Tibial nerve (tissue), 4 donors: Measurements from ENCODE around the gene TRIM65. TPM values are rescaled to one million over a fixed set of nuclear protein-coding genes. Genes with fewer than 3 reads are reported as not detected.

Experiments used
- DNase-seq, 2 donors: peaks; one replicate each; pipeline ENCODE4 v3.0.0-alpha.2; 2019; ENCODE audit warnings: low spot score in 2 of 2
- H3K27ac ChIP-seq, 4 donors: fragments of 200-600 bp; sonication (generic) in 3 of 4; one replicate each; pipeline ENCODE4 v1.5.1; 2017 to 2019; ENCODE audit warnings: mild to moderate bottlenecking in 1 of 4
- H3K27me3 ChIP-seq, 2 donors: fragments of 200-600 bp; sonication (generic) in 1 of 2; one replicate each; pipeline versions ENCODE4 v1.5.1 to v1.6.0; 2017 to 2019
- H3K36me3 ChIP-seq, 3 donors: fragments of 200-600 bp; sonication (generic); one replicate each; pipeline ENCODE4 v1.5.1; 2018 to 2019
- H3K4me1 ChIP-seq, 4 donors: fragments of 200-600 bp; sonication (generic) in 3 of 4; one replicate each; pipeline ENCODE4 v1.5.1; 2017 to 2019
- H3K4me3 ChIP-seq, 4 donors: fragments of 200-600 bp; sonication (generic) in 3 of 4; one replicate each; pipeline ENCODE4 v1.5.1; 2017 to 2019; ENCODE audit warnings: mild to moderate bottlenecking in 1 of 4, moderate library complexity in 1 of 4
- H3K9me3 ChIP-seq, 4 donors: fragments of 200-600 bp; sonication (generic) in 3 of 4; one replicate each; pipeline ENCODE4 v1.5.1; 2017 to 2019
- EP300 ChIP-seq, 2 donors: sonication (generic); formaldehyde crosslinking; IDR thresholded peaks; one replicate each; pipeline ENCODE4 v1.6.1; 2017; ENCODE audit warnings: antibody characterized with exemption in 2 of 2, mild to moderate bottlenecking in 1 of 2
- POLR2A ChIP-seq, 2 donors: fragments of 450-650 bp; IDR thresholded peaks; one replicate each; pipeline ENCODE4 v1.6.1; 2017; ENCODE audit warnings: antibody characterized with exemption in 2 of 2, mild to moderate bottlenecking in 2 of 2, moderate library complexity in 2 of 2
- WGBS, 2 donors: methylation state at CpG; one replicate each; pipeline ENCODE4 v1.1.5; 2018; 5-methylcytosine and 5-hydroxymethylcytosine counted together
- total RNA-seq, 4 donors: library from RNA; depleted of rRNA; stranded (reverse); fragments of >200 nt; gene quantifications; one replicate each; pipeline ENCODE4 v1.1.0, GENCODE V29; 2016
- TF ChIP-seq, protein P1 (sequence below), 5 experiments: fragments of 200-600 bp in 3 of 5; fragments of 450-650 bp in 2 of 5; sonication (generic) in 3 of 5; IDR thresholded peaks; one replicate each; pipeline ENCODE4 v1.5.1; 2016 to 2019; ENCODE audit warnings: antibody characterized with exemption in 5 of 5, mild to moderate bottlenecking in 3 of 5, moderate library complexity in 2 of 5

The TRIM65 gene
- total RNA-seq, 4 donors from 2014 or later, result 40.2 to 68.1 (median 41.5) TPM

GRCh38 chr17:75904749-75905521 lies 8.2 kb upstream of the TRIM65 start, which contains the start of gene MRPL38:
MRPL38 (minus strand) TSS chr17:75904884; CDS start chr17:75904875, 9 bp downstream.
- peaks cover 0 to 34% (median 2%) of the 10 kb centered on the region in 3 donors for H3K36me3 ChIP-seq
- H3K27me3 ChIP-seq, result no peaks in the 10 kb centered on the region
- peaks cover 0 to 29% (median 10%) of the 10 kb centered on the region in 4 donors for H3K4me1 ChIP-seq
- no peaks in the 10 kb centered on the region for H3K9me3 ChIP-seq
- peak; percentile 78 for DNase-seq
- H3K4me3 ChIP-seq, result peak within 1 kb of the TSS; percentile 63 to 84 (median 79)
- TF ChIP-seq EP300 (IDR thresholded peaks at IDR 0.05) (peak; percentile 67 to 88), POLR2A (IDR thresholded peaks at IDR 0.05) (peak; percentile 35 to 80)
- TF ChIP-seq, protein P1, sequence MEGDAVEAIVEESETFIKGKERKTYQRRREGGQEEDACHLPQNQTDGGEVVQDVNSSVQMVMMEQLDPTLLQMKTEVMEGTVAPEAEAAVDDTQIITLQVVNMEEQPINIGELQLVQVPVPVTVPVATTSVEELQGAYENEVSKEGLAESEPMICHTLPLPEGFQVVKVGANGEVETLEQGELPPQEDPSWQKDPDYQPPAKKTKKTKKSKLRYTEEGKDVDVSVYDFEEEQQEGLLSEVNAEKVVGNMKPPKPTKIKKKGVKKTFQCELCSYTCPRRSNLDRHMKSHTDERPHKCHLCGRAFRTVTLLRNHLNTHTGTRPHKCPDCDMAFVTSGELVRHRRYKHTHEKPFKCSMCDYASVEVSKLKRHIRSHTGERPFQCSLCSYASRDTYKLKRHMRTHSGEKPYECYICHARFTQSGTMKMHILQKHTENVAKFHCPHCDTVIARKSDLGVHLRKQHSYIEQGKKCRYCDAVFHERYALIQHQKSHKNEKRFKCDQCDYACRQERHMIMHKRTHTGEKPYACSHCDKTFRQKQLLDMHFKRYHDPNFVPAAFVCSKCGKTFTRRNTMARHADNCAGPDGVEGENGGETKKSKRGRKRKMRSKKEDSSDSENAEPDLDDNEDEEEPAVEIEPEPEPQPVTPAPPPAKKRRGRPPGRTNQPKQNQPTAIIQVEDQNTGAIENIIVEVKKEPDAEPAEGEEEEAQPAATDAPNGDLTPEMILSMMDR (IDR thresholded peaks at IDR 0.05), result peak; percentile 97 to 100 (median 99)
- peak within 1 kb of the TSS; percentile 88 to 96 (median 92) for H3K27ac ChIP-seq
- WGBS, 2 donors, result 3 to 4% methylated on average over 15 to 35 of the region's 69 CpGs

GRCh38 chr17:75902406-75902805 lies 5.7 kb upstream of the TRIM65 start:
- Histone ChIP-seq H3K27ac (no peak overlapping the region), H3K27me3 (no peaks in the 10 kb centered on the region), H3K36me3 (peaks cover 5 to 58% (median 11%) of the 10 kb centered on the region in 3 donors), H3K4me3 (no peak overlapping the region), H3K4me1 (peaks cover 0 to 31% (median 10%) of the 10 kb centered on the region in 4 donors), H3K9me3 (no peaks in the 10 kb centered on the region)
- no peak for DNase-seq
- no peak for TF ChIP-seq EP300 (IDR thresholded peaks at IDR 0.05)
- no peak for TF ChIP-seq POLR2A (IDR thresholded peaks at IDR 0.05)
- TF ChIP-seq, protein P1 (IDR thresholded peaks at IDR 0.05), result no peak
- 92 to 98% methylated on average over 6 of the region's 6 CpGs for WGBS, 2 donors

DNA sequence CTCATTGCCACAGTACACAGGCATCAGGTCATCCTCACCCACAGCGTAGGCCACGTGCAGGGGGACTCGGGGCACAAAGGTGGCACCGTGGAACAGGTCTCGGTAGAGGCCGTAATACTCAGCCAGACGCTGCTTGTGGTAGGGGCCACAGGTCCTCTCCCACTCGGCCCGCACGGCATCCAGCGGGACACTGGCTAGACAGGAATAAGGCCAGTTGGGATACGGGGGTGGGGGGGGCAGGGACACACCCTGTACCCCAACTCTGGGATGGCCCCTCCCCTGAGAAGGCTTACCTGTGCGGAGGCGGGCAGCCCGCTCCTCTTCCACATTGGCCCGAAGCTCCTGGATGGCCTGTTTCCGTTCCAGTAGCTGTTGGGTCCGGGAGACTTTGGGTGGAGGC lies 5.0 kb upstream of the TRIM65 start:
- Histone ChIP-seq H3K4me1 (peaks cover 0 to 37% (median 13%) of the 10 kb centered on the region in 4 donors), H3K4me3 (no peak overlapping the region), H3K36me3 (peaks cover 5 to 58% (median 11%) of the 10 kb centered on the region in 3 donors), H3K9me3 (no peaks in the 10 kb centered on the region), H3K27me3 (no peaks in the 10 kb centered on the region), H3K27ac (no peak overlapping the region)
- WGBS, 2 donors, result 90 to 91% methylated on average over 18 of the region's 18 CpGs
- TF ChIP-seq, protein P1 (IDR thresholded peaks at IDR 0.05), result no peak
- TF ChIP-seq POLR2A (IDR thresholded peaks at IDR 0.05), result no peak
- no peak for TF ChIP-seq EP300 (IDR thresholded peaks at IDR 0.05)
- no peak for DNase-seq

GRCh38 chr17:75900691-75901533 lies 4.2 kb upstream of the TRIM65 start:
- no peaks in the 10 kb centered on the region for H3K9me3 ChIP-seq
- WGBS, 2 donors, result 85 to 87% methylated on average over 11 to 13 of the region's 13 CpGs
- peaks cover 0 to 34% (median 13%) of the 10 kb centered on the region in 4 donors for H3K4me1 ChIP-seq
- H3K27me3 ChIP-seq, result no peaks in the 10 kb centered on the region
- TF ChIP-seq EP300 (IDR thresholded peaks at IDR 0.05) (no peak), POLR2A (IDR thresholded peaks at IDR 0.05) (no peak)
- TF ChIP-seq, protein P1 (IDR thresholded peaks at IDR 0.05), result no peak
- H3K27ac ChIP-seq, result no peak overlapping the region
- no peak overlapping the region for H3K4me3 ChIP-seq
- no peak for DNase-seq
- H3K36me3 ChIP-seq, result peaks cover 5 to 58% (median 11%) of the 10 kb centered on the region in 3 donors
